HG03442 (cell line): ENCODE measurements around the gene PGAP1.

ENCODE experiments used
- ATAC-seq: cut with Tn5 transposase; IDR thresholded peaks from one replicate; pipeline ENCODE4 v1.9.1; 2021; ENCODE audit warnings: mild to moderate bottlenecking, moderate library complexity; ENCODE audit not compliant: unreplicated experiment

PGAP1 gene

GRCh38 chr2:196926562-196927375 lies at the start of gene PGAP1:
TSS of gene PGAP1 (minus strand) at chr2:196926707. CDS start at chr2:196926616, 91 bp downstream.
- ATAC-seq: peak; percentile 85

GRCh38 chr2:196974970-196975369 lies 48.5 kb upstream of the PGAP1 start:
- ATAC-seq: no peak

GRCh38 chr2:196971574-196972279 lies 45.2 kb upstream of the PGAP1 start:
- ATAC-seq: no peak

- no peak for ATAC-seq
Measured at GRCh38 chr2:196970099-196970498, 43.6 kb upstream of the PGAP1 start.

- no peak for ATAC-seq
Measured at GRCh38 chr2:196968516-196968915, 42.0 kb upstream of the PGAP1 start.

- no peak for ATAC-seq
Measured at GRCh38 chr2:196967775-196968174, 41.3 kb upstream of the PGAP1 start.

- no peak for ATAC-seq
Measured at GRCh38 chr2:196967116-196967515, 40.6 kb upstream of the PGAP1 start.

GRCh38 chr2:196966061-196966460 lies 39.6 kb upstream of the PGAP1 start:
- no peak for ATAC-seq

- ATAC-seq: no peak
Measured at GRCh38 chr2:196965651-196966050, 39.1 kb upstream of the PGAP1 start.

GRCh38 chr2:196963961-196964360 lies 37.5 kb upstream of the PGAP1 start:
- ATAC-seq: no peak

- no peak for ATAC-seq
Measured at GRCh38 chr2:196963043-196963442, 36.5 kb upstream of the PGAP1 start.

GRCh38 chr2:196962325-196962724 lies 35.8 kb upstream of the PGAP1 start:
- ATAC-seq: no peak

- ATAC-seq: peak; percentile 98
Measured at GRCh38 chr2:196961889-196962288, 35.4 kb upstream of the PGAP1 start.

GRCh38 chr2:196959734-196960338 lies 33.3 kb upstream of the PGAP1 start:
- ATAC-seq: no peak

GRCh38 chr2:196959281-196959680 lies 32.8 kb upstream of the PGAP1 start:
- ATAC-seq: no peak

GRCh38 chr2:196957881-196958525 lies 31.5 kb upstream of the PGAP1 start:
- no peak for ATAC-seq

GRCh38 chr2:196957442-196957841 lies 30.9 kb upstream of the PGAP1 start:
- ATAC-seq: no peak

- ATAC-seq: no peak
Measured at GRCh38 chr2:196956069-196956468, 29.6 kb upstream of the PGAP1 start.

GRCh38 chr2:196955036-196955435 lies 28.5 kb upstream of the PGAP1 start:
- ATAC-seq: no peak

- ATAC-seq: no peak
Measured at GRCh38 chr2:196954001-196954400, 27.5 kb upstream of the PGAP1 start.

- ATAC-seq: no peak
Measured at GRCh38 chr2:196952936-196953335, 26.4 kb upstream of the PGAP1 start.
